ENCODE measurements around the gene SOX10.

Gene SOX10

DNA sequence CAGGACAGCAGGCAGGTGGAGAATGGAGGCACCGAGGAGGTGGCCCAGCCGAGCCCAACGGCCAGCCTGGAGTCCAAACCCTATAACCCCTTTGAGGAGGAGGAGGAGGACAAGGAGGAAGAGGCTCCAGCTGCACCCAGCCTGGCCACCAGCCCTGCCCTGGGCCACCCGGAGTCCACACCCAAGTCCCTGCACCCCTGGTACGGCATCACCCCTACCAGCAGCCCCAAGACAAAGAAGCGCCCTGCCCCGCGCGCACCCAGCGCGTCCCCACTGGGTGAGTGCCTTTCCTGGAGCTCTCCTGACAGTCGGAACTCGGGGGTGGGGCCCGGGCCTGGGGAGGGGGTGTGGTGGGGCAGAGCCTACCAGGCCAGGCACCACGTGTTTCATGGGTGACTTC, 58.6 kb downstream of the SOX10 start:
- Histone ChIP-seq H4K91ac (ENCODE audit: low read depth, low read length, poor library complexity) (no peak overlapping the region), H3K14ac (ENCODE audit: low read length) (no peak overlapping the region), H4K8ac (ENCODE audit: low read depth, low read length) (no peak overlapping the region), H2BK120ac (ENCODE audit: low read depth, low read length) (no peak overlapping the region), H2BK5ac (ENCODE audit: low read length) (no peak overlapping the region), H3K36me3 (replicated peaks in 1 of 2; ENCODE audit: control insufficient read depth in 2 of 2, insufficient read depth in 2 of 2, low read length in 2 of 2) (peaks cover 20 to 66% of the 10 kb centered on the region in 2 donors), H3K4ac (ENCODE audit: low read length) (no peak overlapping the region), H3K27ac (replicated peaks; ENCODE audit: low read length) (no peak overlapping the region), H3K4me1 (ENCODE audit: control insufficient read depth in 2 of 2, insufficient read depth in 1 of 2, low read depth in 1 of 2, low read length in 2 of 2) (no peaks in the 10 kb centered on the region), H3K79me1 (ENCODE audit: low read depth, low read length) (peaks cover 1% of the 10 kb centered on the region), H3K18ac (ENCODE audit: low read length) (no peak overlapping the region), H2AK5ac (ENCODE audit: low read depth, low read length) (no peak overlapping the region), H3K27me3 (ENCODE audit: control insufficient read depth in 3 of 3, insufficient read depth in 3 of 3, low read depth in 1 of 3, low read length in 3 of 3) (no peaks in the 10 kb centered on the region), H3K4me3 (ENCODE audit: low read length in 2 of 2) (no peak overlapping the region), H3K4me2 (ENCODE audit: insufficient read depth, low read length, poor library complexity, severe bottlenecking) (no peak overlapping the region), H2AFZ (ENCODE audit: low read length) (no peak overlapping the region), H2BK12ac (ENCODE audit: low read length) (no peak overlapping the region), H3K23ac (ENCODE audit: low read depth, low read length, poor library complexity) (no peak overlapping the region), H2BK15ac (ENCODE audit: low read length) (no peak overlapping the region), H3K9ac (ENCODE audit: low read depth, low read length, poor library complexity) (peak overlapping the region; percentile 44), H3K9me3 (replicated peaks in 1 of 2; ENCODE audit: control insufficient read depth in 2 of 2, insufficient read depth in 1 of 2, low read depth in 1 of 2, low read length in 2 of 2) (no peaks in the 10 kb centered on the region)
- no CpG with 5 or more reads among the region's 15 CpGs for WGBS, 2 donors (ENCODE audit: extremely low coverage in 2 of 2, insufficient read length in 2 of 2, insufficient replicate concordance in 1 of 2)
- DNase-seq (ENCODE audit: low spot score): no peak

DNA sequence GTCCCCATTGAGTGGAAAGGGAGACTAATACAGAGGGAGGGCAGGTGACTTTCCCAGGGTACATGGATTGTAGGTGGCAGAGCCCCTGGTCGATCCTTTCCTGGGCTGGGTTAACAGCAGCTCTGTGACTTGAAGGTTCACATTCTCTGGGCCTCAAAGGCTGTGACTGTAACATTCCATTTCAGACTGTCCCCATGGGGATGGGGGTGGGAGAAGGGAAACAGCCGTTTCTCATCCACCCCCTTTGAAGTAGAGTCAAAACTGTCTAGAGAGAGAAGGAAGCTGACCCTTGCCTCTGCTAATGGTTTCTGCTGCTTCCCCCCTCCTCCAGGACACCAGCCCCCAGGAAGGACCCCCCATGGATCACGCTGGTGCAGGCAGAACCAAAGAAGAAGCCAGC, 59.0 kb downstream of the SOX10 start:
- no peaks in the 10 kb centered on the region for H3K27me3 ChIP-seq (ENCODE audit: control insufficient read depth in 3 of 3, insufficient read depth in 3 of 3, low read depth in 1 of 3, low read length in 3 of 3)
- no peaks in the 10 kb centered on the region for H3K9me3 ChIP-seq (replicated peaks in 1 of 2; ENCODE audit: control insufficient read depth in 2 of 2, insufficient read depth in 1 of 2, low read depth in 1 of 2, low read length in 2 of 2)
- H3K79me1 ChIP-seq (ENCODE audit: low read depth, low read length): peaks cover 1% of the 10 kb centered on the region
- no peak overlapping the region for H4K91ac ChIP-seq (ENCODE audit: low read depth, low read length, poor library complexity)
- H3K23ac ChIP-seq (ENCODE audit: low read depth, low read length, poor library complexity): no peak overlapping the region
- H2BK12ac ChIP-seq (ENCODE audit: low read length): no peak overlapping the region
- H3K36me3 ChIP-seq (replicated peaks in 1 of 2; ENCODE audit: control insufficient read depth in 2 of 2, insufficient read depth in 2 of 2, low read length in 2 of 2): peaks cover 20 to 62% of the 10 kb centered on the region in 2 donors
- no peak overlapping the region for H2AFZ ChIP-seq (ENCODE audit: low read length)
- H3K18ac ChIP-seq (ENCODE audit: low read length): no peak overlapping the region
- H3K4me1 ChIP-seq (ENCODE audit: control insufficient read depth in 2 of 2, insufficient read depth in 1 of 2, low read depth in 1 of 2, low read length in 2 of 2): no peaks in the 10 kb centered on the region
- no peak overlapping the region for H2BK15ac ChIP-seq (ENCODE audit: low read length)
- H3K4ac ChIP-seq (ENCODE audit: low read length): no peak overlapping the region
- no peak overlapping the region for H2AK5ac ChIP-seq (ENCODE audit: low read depth, low read length)
- DNase-seq (ENCODE audit: low spot score): no peak
- no peak overlapping the region for H3K4me3 ChIP-seq (ENCODE audit: low read length in 2 of 2)
- no peak overlapping the region for H3K27ac ChIP-seq (replicated peaks; ENCODE audit: low read length)
- H2BK5ac ChIP-seq (ENCODE audit: low read length): no peak overlapping the region
- H3K14ac ChIP-seq (ENCODE audit: low read length): no peak overlapping the region
- no peak overlapping the region for H3K4me2 ChIP-seq (ENCODE audit: insufficient read depth, low read length, poor library complexity, severe bottlenecking)
- H4K8ac ChIP-seq (ENCODE audit: low read depth, low read length): no peak overlapping the region
- WGBS, 2 donors (ENCODE audit: extremely low coverage in 2 of 2, insufficient read length in 2 of 2, insufficient replicate concordance in 1 of 2): no CpG with 5 or more reads among the region's 3 CpGs
- H2BK120ac ChIP-seq (ENCODE audit: low read depth, low read length): no peak overlapping the region
- H3K9ac ChIP-seq (ENCODE audit: low read depth, low read length, poor library complexity): no peak overlapping the region

DNA sequence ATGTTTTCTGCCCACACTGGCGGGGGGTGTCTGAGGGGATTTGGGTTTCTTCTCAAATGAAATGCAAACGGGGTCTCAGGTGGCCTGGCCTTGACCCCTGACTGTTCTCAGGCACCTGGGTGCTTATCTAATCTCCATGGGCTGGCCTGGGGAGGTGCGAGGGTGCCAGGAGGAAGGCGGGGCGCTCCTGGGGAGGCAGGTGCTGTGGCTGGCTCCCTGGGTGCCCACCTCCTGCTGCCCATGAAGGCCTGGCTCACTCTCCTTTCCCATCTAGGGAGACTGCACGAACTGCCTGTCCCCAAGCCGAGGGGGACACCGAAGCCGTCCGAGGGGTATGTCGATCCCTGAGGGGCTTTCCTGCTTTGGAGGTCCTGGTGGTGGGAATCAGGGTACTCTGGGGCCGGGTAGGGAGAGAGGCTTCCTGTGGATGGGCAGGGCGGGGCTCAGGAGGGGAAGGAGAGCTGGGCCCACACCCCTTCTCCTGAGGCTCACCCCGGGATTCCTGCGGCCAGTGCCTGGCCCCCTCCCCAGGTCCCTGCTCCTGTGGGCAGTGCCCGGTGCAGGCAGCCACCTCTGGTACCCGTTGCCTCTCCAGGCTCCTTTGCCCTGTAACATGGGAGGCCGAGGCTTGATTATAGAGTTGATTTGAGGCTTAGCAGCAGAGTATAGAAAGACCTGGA, 59.8 kb downstream of the SOX10 start:
- Histone ChIP-seq H3K18ac (ENCODE audit: low read length) (no peak overlapping the region), H3K4me2 (ENCODE audit: insufficient read depth, low read length, poor library complexity, severe bottlenecking) (no peak overlapping the region), H2AFZ (ENCODE audit: low read length) (no peak overlapping the region), H3K36me3 (replicated peaks in 1 of 2; ENCODE audit: control insufficient read depth in 2 of 2, insufficient read depth in 2 of 2, low read length in 2 of 2) (peaks cover 20 to 64% of the 10 kb centered on the region in 2 donors), H2BK5ac (ENCODE audit: low read length) (no peak overlapping the region), H3K14ac (ENCODE audit: low read length) (no peak overlapping the region), H3K9ac (ENCODE audit: low read depth, low read length, poor library complexity) (no peak overlapping the region), H3K27me3 (ENCODE audit: control insufficient read depth in 3 of 3, insufficient read depth in 3 of 3, low read depth in 1 of 3, low read length in 3 of 3) (no peaks in the 10 kb centered on the region), H3K4me1 (ENCODE audit: control insufficient read depth in 2 of 2, insufficient read depth in 1 of 2, low read depth in 1 of 2, low read length in 2 of 2) (no peaks in the 10 kb centered on the region), H2BK120ac (ENCODE audit: low read depth, low read length) (no peak overlapping the region), H3K27ac (replicated peaks; ENCODE audit: low read length) (no peak overlapping the region), H4K8ac (ENCODE audit: low read depth, low read length) (no peak overlapping the region), H4K91ac (ENCODE audit: low read depth, low read length, poor library complexity) (no peak overlapping the region), H2BK15ac (ENCODE audit: low read length) (no peak overlapping the region), H2AK5ac (ENCODE audit: low read depth, low read length) (peak overlapping the region; percentile 54), H3K79me1 (ENCODE audit: low read depth, low read length) (peaks cover 1% of the 10 kb centered on the region), H3K9me3 (replicated peaks in 1 of 2; ENCODE audit: control insufficient read depth in 2 of 2, insufficient read depth in 1 of 2, low read depth in 1 of 2, low read length in 2 of 2) (no peaks in the 10 kb centered on the region), H3K4ac (ENCODE audit: low read length) (no peak overlapping the region), H2BK12ac (ENCODE audit: low read length) (no peak overlapping the region), H3K23ac (ENCODE audit: low read depth, low read length, poor library complexity) (no peak overlapping the region), H3K4me3 (ENCODE audit: low read length in 2 of 2) (no peak overlapping the region)
- no CpG with 5 or more reads among the region's 18 CpGs for WGBS, 2 donors (ENCODE audit: extremely low coverage in 2 of 2, insufficient read length in 2 of 2, insufficient replicate concordance in 1 of 2)
- DNase-seq (ENCODE audit: low spot score): no peak

DNA sequence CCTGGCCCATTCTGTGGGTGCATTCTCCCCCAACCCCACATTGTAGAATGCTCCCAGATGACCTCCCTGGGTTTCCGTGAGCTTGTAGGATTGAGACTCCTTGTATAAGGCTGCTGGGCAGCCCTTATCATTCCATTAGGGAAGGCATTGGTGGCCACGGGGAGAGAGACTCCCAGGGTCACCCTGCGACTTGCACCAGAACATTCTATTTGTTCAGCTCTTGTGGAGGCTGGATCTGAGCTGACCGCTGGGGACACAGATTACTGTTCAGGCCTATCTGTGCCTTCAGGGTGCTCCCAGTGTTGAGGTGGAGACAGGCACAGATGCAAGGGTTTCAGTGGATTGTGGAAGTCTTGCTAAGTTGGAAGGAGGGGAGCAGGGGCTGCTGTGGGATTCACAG, 60.4 kb downstream of the SOX10 start:
- no peak overlapping the region for H2BK5ac ChIP-seq (ENCODE audit: low read length)
- no peak overlapping the region for H3K18ac ChIP-seq (ENCODE audit: low read length)
- no CpG with 5 or more reads among the region's 4 CpGs for WGBS, 2 donors (ENCODE audit: extremely low coverage in 2 of 2, insufficient read length in 2 of 2, insufficient replicate concordance in 1 of 2)
- H3K23ac ChIP-seq (ENCODE audit: low read depth, low read length, poor library complexity): no peak overlapping the region
- no peak overlapping the region for H2BK15ac ChIP-seq (ENCODE audit: low read length)
- H3K27me3 ChIP-seq (ENCODE audit: control insufficient read depth in 3 of 3, insufficient read depth in 3 of 3, low read depth in 1 of 3, low read length in 3 of 3): no peaks in the 10 kb centered on the region
- no peak overlapping the region for H4K91ac ChIP-seq (ENCODE audit: low read depth, low read length, poor library complexity)
- DNase-seq (ENCODE audit: low spot score): no peak
- H3K27ac ChIP-seq (replicated peaks; ENCODE audit: low read length): no peak overlapping the region
- H2BK12ac ChIP-seq (ENCODE audit: low read length): no peak overlapping the region
- no peak overlapping the region for H4K8ac ChIP-seq (ENCODE audit: low read depth, low read length)
- peaks cover 1% of the 10 kb centered on the region for H3K79me1 ChIP-seq (ENCODE audit: low read depth, low read length)
- no peak overlapping the region for H3K4ac ChIP-seq (ENCODE audit: low read length)
- H3K4me3 ChIP-seq (ENCODE audit: low read length in 2 of 2): no peak overlapping the region
- no peaks in the 10 kb centered on the region for H3K9me3 ChIP-seq (replicated peaks in 1 of 2; ENCODE audit: control insufficient read depth in 2 of 2, insufficient read depth in 1 of 2, low read depth in 1 of 2, low read length in 2 of 2)
- H3K14ac ChIP-seq (ENCODE audit: low read length): no peak overlapping the region
- no peak overlapping the region for H2AFZ ChIP-seq (ENCODE audit: low read length)
- peaks cover 16 to 63% of the 10 kb centered on the region in 2 donors for H3K36me3 ChIP-seq (replicated peaks in 1 of 2; ENCODE audit: control insufficient read depth in 2 of 2, insufficient read depth in 2 of 2, low read length in 2 of 2)
- no peak overlapping the region for H3K4me2 ChIP-seq (ENCODE audit: insufficient read depth, low read length, poor library complexity, severe bottlenecking)
- H3K9ac ChIP-seq (ENCODE audit: low read depth, low read length, poor library complexity): no peak overlapping the region
- H2BK120ac ChIP-seq (ENCODE audit: low read depth, low read length): no peak overlapping the region
- H3K4me1 ChIP-seq (ENCODE audit: control insufficient read depth in 2 of 2, insufficient read depth in 1 of 2, low read depth in 1 of 2, low read length in 2 of 2): no peaks in the 10 kb centered on the region
- no peak overlapping the region for H2AK5ac ChIP-seq (ENCODE audit: low read depth, low read length)

Data from neuronal stem cell (in vitro differentiated cells).